Naive thymus-derived CD4-positive, alpha-beta T cell (primary cell): Measurements from ENCODE around the gene DNM3. TPM values are rescaled to one million over a fixed set of nuclear protein-coding genes. Genes with fewer than 3 reads are reported as not detected.

ENCODE experiments used
- ATAC-seq: fragments of 150-1000 bp; cut with Tn5 transposase; 2 replicates; pipeline ENCODE4 v1.10.0; 2021; ENCODE audit warnings: mild to moderate bottlenecking, moderate library complexity
- CTCF ChIA-PET: fragments of 350-600 bp; sonication (Branson Sonifier 250); formaldehyde crosslinking; loops from one replicate; lab custom pipeline; 2021; ENCODE audit warnings: antibody characterized with exemption; lab: Charles Lee
- POLR2A ChIA-PET: fragments of 350-600 bp; sonication (Branson Sonifier 250); formaldehyde crosslinking; loops from one replicate; lab custom pipeline; 2021; ENCODE audit warnings: antibody characterized with exemption, inconsistent platforms; lab: Charles Lee
- DNase-seq, 9 donors: peaks; one replicate each; pipeline versions ENCODE4 v3.0.0 to v3.0.0-alpha.2; 2020 to 2022; ENCODE audit warnings: mixed read lengths in 1 of 9
- H3K27ac ChIP-seq: one replicate; pipeline ENCODE4 v1.7.0; 2013; ENCODE audit warnings: mild to moderate bottlenecking, low read depth, low read length, moderate library complexity
- H3K27me3 ChIP-seq, 2 donors: one replicate each; pipeline ENCODE4 v1.7.0; 2013; ENCODE audit warnings: low read length in 2 of 2, mild to moderate bottlenecking in 2 of 2, moderate library complexity in 2 of 2; ENCODE audit not compliant: control insufficient read depth in 2 of 2, insufficient read depth in 2 of 2
- H3K36me3 ChIP-seq, 3 experiments: 1 replicate in 2 of 3; 2 replicates in 1 of 3; pipeline ENCODE4 v1.7.0; 2013; ENCODE audit warnings: low read length in 3 of 3, mild to moderate bottlenecking in 3 of 3, moderate library complexity in 1 of 3; ENCODE audit not compliant: insufficient read depth in 3 of 3, control insufficient read depth in 2 of 3
- H3K4me1 ChIP-seq, 2 donors: one replicate each; pipeline ENCODE4 v1.7.0; 2013; ENCODE audit warnings: low read length in 2 of 2, mild to moderate bottlenecking in 2 of 2, moderate library complexity in 1 of 2; ENCODE audit not compliant: control insufficient read depth in 2 of 2, insufficient read depth in 2 of 2
- H3K4me3 ChIP-seq: 2 replicates; pipeline ENCODE4 v1.7.0; 2013; ENCODE audit warnings: mild to moderate bottlenecking, low read length
- H3K9me3 ChIP-seq, 3 experiments: 1 replicate in 2 of 3; 2 replicates in 1 of 3; pipeline ENCODE4 v1.7.0; 2013; ENCODE audit warnings: low read length in 3 of 3; ENCODE audit not compliant: control insufficient read depth in 2 of 3
- H3K27ac Mint-ChIP-seq, 9 donors: one replicate each; pipeline ENCODE4 v1.8.0; 2020 to 2022; ENCODE audit warnings: mixed read lengths in 9 of 9, mild to moderate bottlenecking in 8 of 9, moderate library complexity in 5 of 9, inconsistent platforms in 2 of 9
- H3K27me3 Mint-ChIP-seq, 5 donors: one replicate each; pipeline ENCODE4 v1.8.0; 2021 to 2022; ENCODE audit warnings: mixed read lengths in 5 of 5, mild to moderate bottlenecking in 1 of 5
- H3K36me3 Mint-ChIP-seq, 5 donors: one replicate each; pipeline ENCODE4 v1.8.0; 2020 to 2022; ENCODE audit warnings: mixed read lengths in 5 of 5, mild to moderate bottlenecking in 3 of 5, inconsistent platforms in 1 of 5
- H3K4me1 Mint-ChIP-seq, 7 donors: one replicate each; pipeline ENCODE4 v1.8.0; 2020 to 2022; ENCODE audit warnings: mixed read lengths in 7 of 7, mild to moderate bottlenecking in 3 of 7, inconsistent platforms in 1 of 7
- H3K4me3 Mint-ChIP-seq, 10 donors: one replicate each; pipeline ENCODE4 v1.8.0; 2020 to 2022; ENCODE audit warnings: mild to moderate bottlenecking in 10 of 10, mixed read lengths in 10 of 10, moderate library complexity in 6 of 10, inconsistent platforms in 2 of 10
- H3K9me3 Mint-ChIP-seq, 11 donors: one replicate each; pipeline ENCODE4 v1.8.0; 2020 to 2022; ENCODE audit warnings: mixed read lengths in 11 of 11, mild to moderate bottlenecking in 4 of 11, inconsistent platforms in 1 of 11, moderate library complexity in 1 of 11
- intact Hi-C, 2 donors: fragments of 100-400 bp; cut with micrococcal nuclease; formaldehyde crosslinking; loops; one replicate each; pipeline ENCODE4 v1.15.1; 2023
- polyA plus RNA-seq, 2 donors: library from polyadenylated mRNA; unstranded; fragments of 300-500 nt; fragmentation: Illumina TruSeq; gene quantifications; one replicate each; pipeline ENCODE4 v1.2.3, GENCODE V29; 2021
- total RNA-seq, 6 experiments: library from RNA in 5 of 6; stranded (reverse) in 5 of 6; gene quantifications; 1 replicate in 5 of 6; 2 replicates in 1 of 6; pipeline ENCODE4 v1.2.3 and lab custom pipeline; 2021 to 2026

DNM3 gene
- total and polyA plus RNA-seq, 7 experiments from 2014 or later: 1.2 to 2.5 (median 2.0) TPM

DNA sequence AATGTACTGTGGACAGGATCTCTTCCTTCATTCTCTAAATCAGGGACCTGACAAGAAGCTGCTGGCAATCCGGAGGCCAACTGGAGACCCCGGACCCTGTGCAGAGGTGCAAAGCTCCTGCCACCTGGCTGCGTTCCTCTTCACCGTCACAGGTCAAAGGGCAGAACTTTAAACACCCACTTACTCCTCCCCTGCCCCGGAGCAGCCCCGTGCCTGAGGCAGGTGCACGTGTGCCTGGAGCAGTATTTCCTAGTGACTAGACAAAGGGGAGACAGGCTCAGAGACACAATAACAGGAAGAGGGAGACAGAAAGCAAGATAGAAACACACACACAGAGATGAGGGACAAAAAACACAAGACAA is 609.2 kb downstream of the DNM3 start:
- intact Hi-C loops: loop anchor here (1.0 to 2.0 kb wide), 9 partner anchors 36 to 670 kb away; partner anchors contain the start of genes METTL13 (in 1 of the 2) and SUCO (in 1 of the 2)
- Mint-ChIP-seq H3K36me3 (no peaks in the 10 kb centered on the region), H3K27ac (peak overlapping the region in 4 of 9 donors; percentile 45 to 90 (median 87)), H3K9me3 (no peaks in the 10 kb centered on the region), H3K4me3 (peak overlapping the region in 3 of 10 donors; percentile 51 to 67 (median 62)), H3K27me3 (peaks cover 0 to 3% (median 0%) of the 10 kb centered on the region in 5 donors), H3K4me1 (peaks cover 0 to 23% (median 18%) of the 10 kb centered on the region in 7 donors)
- Histone ChIP-seq H3K36me3 (no peaks in the 10 kb centered on the region), H3K27ac (no peak overlapping the region), H3K9me3 (no peaks in the 10 kb centered on the region), H3K27me3 (no peaks in the 10 kb centered on the region), H3K4me1 (no peaks in the 10 kb centered on the region), H3K4me3 (no peak overlapping the region)
- peak; percentile 65 for ATAC-seq
- CTCF ChIA-PET: interaction anchor here (0.6 to 2.2 kb wide), 16 partner anchors 10 to 1617 kb away, joined by 3 to 13 read pairs (median 4); no protein-coding TSS in a partner anchor
- DNase-seq: peak in 1 of 9 donors; percentile 27
- POLR2A ChIA-PET: interaction anchor here (0.9 to 2.2 kb wide), 10 partner anchors 16 to 1264 kb away, joined by 3 to 17 read pairs (median 3); partner anchors contain the start of genes KLHL20 and SUCO

- ChIA-PET CTCF (interaction anchor here (0.6 to 2.2 kb wide), 18 partner anchors 9 to 651 kb away, joined by 3 to 13 read pairs (median 4); no protein-coding TSS in a partner anchor), POLR2A (interaction anchor here (0.8 to 2.2 kb wide), 12 partner anchors 9 to 1264 kb away, joined by 3 to 17 read pairs (median 3); partner anchors contain the start of genes KLHL20 and SUCO)
- ATAC-seq: peak; percentile 33
- Histone ChIP-seq H3K4me1 (no peaks in the 10 kb centered on the region), H3K9me3 (no peaks in the 10 kb centered on the region), H3K27ac (no peak overlapping the region), H3K27me3 (no peaks in the 10 kb centered on the region), H3K36me3 (no peaks in the 10 kb centered on the region), H3K4me3 (no peak overlapping the region)
- Mint-ChIP-seq H3K36me3 (no peaks in the 10 kb centered on the region), H3K27me3 (peaks cover 0 to 3% (median 0%) of the 10 kb centered on the region in 5 donors), H3K4me3 (peak overlapping the region in 3 of 10 donors; percentile 51 to 67 (median 62)), H3K9me3 (no peaks in the 10 kb centered on the region), H3K4me1 (peaks cover 0 to 23% (median 18%) of the 10 kb centered on the region in 7 donors), H3K27ac (peak overlapping the region in 4 of 9 donors; percentile 45 to 90 (median 87))
- intact Hi-C loops: loop anchor here (1.0 to 2.0 kb wide), 5 partner anchors 10 to 670 kb away; partner anchors contain the start of gene METTL13 (in 1 of the 2)
- peak in 1 of 9 donors; percentile 17 for DNase-seq
Observed at GRCh38 chr1:172451002-172451443, 609.7 kb downstream of the DNM3 start.

DNA sequence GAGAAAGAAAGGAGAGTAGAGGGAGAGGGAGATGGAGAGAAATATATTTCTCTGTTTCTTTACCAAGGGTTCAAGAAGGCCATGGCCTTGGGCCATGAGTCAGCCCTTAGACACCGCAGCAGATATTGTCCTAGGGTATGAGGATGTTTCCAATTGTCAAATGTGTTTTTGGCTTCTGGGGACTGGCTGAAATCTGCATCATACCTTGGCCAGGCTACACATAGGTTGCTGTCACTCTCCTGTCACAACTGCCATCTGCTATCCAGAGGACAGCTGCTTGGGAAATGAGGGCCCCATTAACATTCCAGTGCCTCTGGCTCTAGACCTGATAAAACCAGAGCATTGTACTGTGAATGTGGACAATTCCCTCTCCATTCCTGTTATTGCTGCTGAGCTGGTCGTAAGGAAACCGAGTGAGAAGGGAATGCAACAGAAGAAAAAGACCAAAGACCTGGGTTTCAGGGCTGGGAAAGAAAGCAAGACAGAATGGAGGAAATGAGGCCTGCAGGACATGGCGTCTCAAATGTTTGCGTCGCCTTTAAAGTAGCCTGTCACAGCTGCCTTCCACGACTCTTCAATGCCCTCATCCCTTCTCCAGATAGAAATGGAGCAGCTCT is 611.3 kb downstream of the DNM3 start:
- Histone ChIP-seq H3K4me1 (no peaks in the 10 kb centered on the region), H3K27me3 (no peaks in the 10 kb centered on the region), H3K27ac (no peak overlapping the region), H3K36me3 (no peaks in the 10 kb centered on the region), H3K4me3 (no peak overlapping the region), H3K9me3 (no peaks in the 10 kb centered on the region)
- Mint-ChIP-seq H3K4me1 (peaks cover 0 to 23% (median 18%) of the 10 kb centered on the region in 7 donors), H3K36me3 (no peaks in the 10 kb centered on the region), H3K9me3 (no peaks in the 10 kb centered on the region), H3K4me3 (no peak overlapping the region), H3K27me3 (peaks cover 0 to 6% (median 5%) of the 10 kb centered on the region in 5 donors), H3K27ac (no peak overlapping the region)
- CTCF ChIA-PET: interaction anchor here (0.8 to 1.0 kb wide), 2 partner anchors 23 to 450 kb away, joined by 3 read pairs; no protein-coding TSS in a partner anchor
- POLR2A ChIA-PET: interaction anchor here (0.5 to 1.0 kb wide), 3 partner anchors 10 to 246 kb away, joined by 3 to 4 read pairs (median 3); no protein-coding TSS in a partner anchor
- intact Hi-C loops: no loop called here
- DNase-seq: no peak
- ATAC-seq: no peak

- intact Hi-C loops: no loop called here
Observed at GRCh38 chr1:172453153-172453545, 611.9 kb downstream of the DNM3 start.

DNA sequence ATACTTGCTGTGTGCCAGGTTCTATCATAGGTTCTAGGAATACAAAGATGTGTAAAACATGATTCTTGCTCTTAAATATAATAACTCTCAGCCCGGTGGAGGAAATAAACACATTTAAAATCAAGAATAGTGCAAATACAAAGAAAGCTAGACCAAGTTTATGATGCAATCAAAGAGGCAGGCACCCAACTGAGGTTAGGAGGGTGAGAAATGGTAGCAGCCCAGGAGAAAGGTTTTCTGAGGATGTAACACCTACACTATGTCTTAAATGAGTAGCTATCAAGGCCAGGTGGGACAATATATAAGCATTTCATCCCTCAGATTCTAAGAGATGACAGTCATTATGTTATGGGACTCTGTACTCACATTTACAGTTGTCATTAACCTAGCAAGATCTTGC is 612.3 kb downstream of the DNM3 start:
- POLR2A ChIA-PET: no interaction called here

More at GRCh38 chr1:172453153-172453545, 611.9 kb downstream of the DNM3 start:
- Mint-ChIP-seq H3K27me3 (peaks cover 0 to 9% (median 5%) of the 10 kb centered on the region in 5 donors), H3K27ac (no peak overlapping the region), H3K4me3 (no peak overlapping the region), H3K36me3 (no peaks in the 10 kb centered on the region), H3K4me1 (peaks cover 0 to 23% (median 17%) of the 10 kb centered on the region in 7 donors), H3K9me3 (no peaks in the 10 kb centered on the region)
- Histone ChIP-seq H3K4me3 (no peak overlapping the region), H3K27me3 (no peaks in the 10 kb centered on the region), H3K9me3 (no peaks in the 10 kb centered on the region), H3K4me1 (no peaks in the 10 kb centered on the region), H3K36me3 (no peaks in the 10 kb centered on the region), H3K27ac (no peak overlapping the region)
- ChIA-PET CTCF (interaction anchor here (1.0 kb wide), 1 partner anchor 24 kb away, joined by 3 read pairs; no protein-coding TSS in a partner anchor), POLR2A (interaction anchor here (0.6 kb wide), 1 partner anchor 12 kb away, joined by 4 read pairs; no protein-coding TSS in a partner anchor)
- DNase-seq (no peak), ATAC-seq (no peak)

DNA sequence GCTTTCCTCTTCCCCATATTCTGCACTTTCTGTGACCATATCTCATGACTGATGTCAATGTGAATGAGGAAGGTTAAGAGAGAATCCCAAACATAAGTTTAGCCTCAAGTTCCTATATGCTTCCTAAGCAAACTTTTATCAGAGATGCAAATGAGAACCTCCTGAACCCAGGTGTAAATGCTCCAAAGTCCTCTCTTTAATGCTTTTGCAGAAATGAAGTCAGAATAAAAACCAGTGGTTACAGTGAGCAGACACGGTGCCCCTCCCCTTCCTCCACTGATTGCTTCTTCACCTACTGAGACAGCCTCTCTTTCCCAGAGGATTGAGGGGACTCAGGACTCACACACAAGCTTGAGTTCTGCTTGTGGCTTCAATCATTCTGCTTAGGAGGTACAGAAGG is 614.2 kb downstream of the DNM3 start:
- H3K27me3 Mint-ChIP-seq: peaks cover 0 to 28% (median 5%) of the 10 kb centered on the region in 5 donors
- H3K4me1 ChIP-seq: no peaks in the 10 kb centered on the region
- ChIA-PET CTCF (no interaction called here), POLR2A (no interaction called here)
- intact Hi-C loops: no loop called here
- H3K27ac Mint-ChIP-seq: no peak overlapping the region
- DNase-seq (no peak), ATAC-seq (no peak)
- H3K4me3 Mint-ChIP-seq: no peak overlapping the region
- no peaks in the 10 kb centered on the region for H3K9me3 ChIP-seq
- H3K36me3 ChIP-seq: no peaks in the 10 kb centered on the region
- peaks cover 0 to 11% (median 9%) of the 10 kb centered on the region in 7 donors for H3K4me1 Mint-ChIP-seq
- no peaks in the 10 kb centered on the region for H3K36me3 Mint-ChIP-seq
- H3K4me3 ChIP-seq: no peak overlapping the region
- H3K27me3 ChIP-seq: no peaks in the 10 kb centered on the region
- H3K9me3 Mint-ChIP-seq: no peaks in the 10 kb centered on the region
- no peak overlapping the region for H3K27ac ChIP-seq

More for the DNA sequence above, 612.3 kb downstream of the DNM3 start:
- intact Hi-C loops: no loop called here
- no peak overlapping the region for H3K4me3 Mint-ChIP-seq
- DNase-seq (no peak), ATAC-seq (no peak)
- H3K9me3 ChIP-seq: no peaks in the 10 kb centered on the region
- no peak overlapping the region for H3K27ac ChIP-seq
- H3K36me3 Mint-ChIP-seq: no peaks in the 10 kb centered on the region
- H3K27me3 Mint-ChIP-seq: peaks cover 0 to 12% (median 5%) of the 10 kb centered on the region in 5 donors
- H3K4me1 ChIP-seq: no peaks in the 10 kb centered on the region
- H3K27ac Mint-ChIP-seq: no peak overlapping the region
- no peaks in the 10 kb centered on the region for H3K36me3 ChIP-seq
- CTCF ChIA-PET: interaction anchor here (0.8 to 1.0 kb wide), 2 partner anchors 9 to 24 kb away, joined by 3 to 4 read pairs; partner anchors contain the start of gene PIGC
- H3K4me3 ChIP-seq: no peak overlapping the region
- H3K27me3 ChIP-seq: no peaks in the 10 kb centered on the region
- H3K4me1 Mint-ChIP-seq: peaks cover 0 to 23% (median 17%) of the 10 kb centered on the region in 7 donors
- H3K9me3 Mint-ChIP-seq: no peaks in the 10 kb centered on the region
